Measurements from ENCODE around the gene CLMP. TPM values are rescaled to one million over a fixed set of nuclear protein-coding genes. Genes with fewer than 3 reads are reported as not detected.

CLMP gene
- total and polyA plus RNA-seq, 2 donors (not counting 3 experiments of a cell fraction or from before 2014, with no cell fraction given), result 0.03 to 0.18 TPM

GRCh38 chr11:123231777-123232176 lies 36.7 kb upstream of the CLMP start:
- Histone ChIP-seq H3K9me1 (replicated peaks; ENCODE audit: control insufficient read depth, extremely low read depth, insufficient read depth, low read length) (no peaks in the 10 kb centered on the region), H3K4me2 (ENCODE audit: insufficient read depth, low read length) (no peak overlapping the region), H3K9ac (replicated peaks; ENCODE audit: extremely low read depth, insufficient read depth, low read length) (no peak overlapping the region), H3K9me3 (replicated peaks; ENCODE audit: control insufficient read depth, insufficient read depth, low read length) (no peaks in the 10 kb centered on the region), H4K20me1 (replicated peaks; ENCODE audit: control insufficient read depth, extremely low read depth, insufficient read depth, low read length) (no peaks in the 10 kb centered on the region), H3K4me1 (ENCODE audit: control insufficient read depth, extremely low read depth, insufficient read depth, low read length) (no peaks in the 10 kb centered on the region), H3K27ac (ENCODE audit: insufficient read depth, low read depth, low read length) (no peak overlapping the region), H3K4me3 (replicated peaks in 1 of 3; ENCODE audit: insufficient read depth in 1 of 3, low read depth in 1 of 3, low read length in 3 of 3) (no peak overlapping the region), H3K36me3 (ENCODE audit: control insufficient read depth in 2 of 2, extremely low read depth in 1 of 2, insufficient read depth in 2 of 2, low read length in 2 of 2) (no peaks in the 10 kb centered on the region), H3K79me2 (ENCODE audit: control insufficient read depth, insufficient read depth, low read length) (no peaks in the 10 kb centered on the region), H3K27me3 (ENCODE audit: control insufficient read depth in 2 of 2, insufficient read depth in 2 of 2, low read length in 2 of 2) (peaks cover 0 to 2% of the 10 kb centered on the region in 2 experiments), H2AFZ (ENCODE audit: low read depth, low read length) (no peak overlapping the region)
- FAIRE-seq, result no peak
- no TSS peak for BruUV-seq (replicated peaks)
- dilution Hi-C loops (cut with MboI; ENCODE audit: extremely low pct_ligation_motif_present, low sequenced_read_pairs) (no loop called here), intact Hi-C loops (cut with micrococcal nuclease) (no loop called here)
- ChIA-PET POLR2A (no interaction called here), CTCF (interaction anchor here (1.3 to 2.2 kb wide), 3 partner anchors 14 to 30 kb away, joined by 3 to 8 read pairs (median 4); no protein-coding TSS in a partner anchor)
- no peak for DNase-seq (ENCODE audit: low read depth, low spot score)
- TF ChIP-seq POLR2AphosphoS5 (IDR thresholded peaks at IDR 0.05; ENCODE audit: insufficient read depth, low read depth, low read length) (no peak), EZH2 (IDR thresholded peaks at IDR 0.05; ENCODE audit: borderline replicate concordance, low read depth, low read length, severe bottlenecking) (no peak), GATA2 (IDR thresholded peaks at IDR 0.05; ENCODE audit: insufficient read depth, insufficient read length, low read depth, low read length) (no peak)

GRCh38 chr11:123231256-123231655 lies 36.2 kb upstream of the CLMP start:
- dilution Hi-C loops (cut with MboI; ENCODE audit: extremely low pct_ligation_motif_present, low sequenced_read_pairs), result no loop called here
- Histone ChIP-seq H3K4me2 (ENCODE audit: insufficient read depth, low read length) (no peak overlapping the region), H2AFZ (ENCODE audit: low read depth, low read length) (no peak overlapping the region), H3K4me1 (ENCODE audit: control insufficient read depth, extremely low read depth, insufficient read depth, low read length) (no peaks in the 10 kb centered on the region), H3K36me3 (ENCODE audit: control insufficient read depth in 2 of 2, extremely low read depth in 1 of 2, insufficient read depth in 2 of 2, low read length in 2 of 2) (no peaks in the 10 kb centered on the region), H3K79me2 (ENCODE audit: control insufficient read depth, insufficient read depth, low read length) (no peaks in the 10 kb centered on the region), H3K9me1 (replicated peaks; ENCODE audit: control insufficient read depth, extremely low read depth, insufficient read depth, low read length) (no peaks in the 10 kb centered on the region), H3K9ac (replicated peaks; ENCODE audit: extremely low read depth, insufficient read depth, low read length) (no peak overlapping the region), H3K27me3 (ENCODE audit: control insufficient read depth in 2 of 2, insufficient read depth in 2 of 2, low read length in 2 of 2) (peaks cover 0 to 2% of the 10 kb centered on the region in 2 experiments), H3K4me3 (replicated peaks in 1 of 3; ENCODE audit: insufficient read depth in 1 of 3, low read depth in 1 of 3, low read length in 3 of 3) (no peak overlapping the region), H4K20me1 (replicated peaks; ENCODE audit: control insufficient read depth, extremely low read depth, insufficient read depth, low read length) (no peaks in the 10 kb centered on the region), H3K9me3 (replicated peaks; ENCODE audit: control insufficient read depth, insufficient read depth, low read length) (no peaks in the 10 kb centered on the region), H3K27ac (ENCODE audit: insufficient read depth, low read depth, low read length) (no peak overlapping the region)
- intact Hi-C loops (cut with micrococcal nuclease), result no loop called here
- POLR2A ChIA-PET, result no interaction called here
- TF ChIP-seq POLR2A (IDR thresholded peaks at IDR 0.05; ENCODE audit: low read depth, low read length) (no peak), MYC (IDR thresholded peaks at IDR 0.05; ENCODE audit: low read depth, low read length) (no peak), POLR2AphosphoS5 (IDR thresholded peaks at IDR 0.05; ENCODE audit: insufficient read depth, low read depth, low read length) (no peak), MAX (IDR thresholded peaks at IDR 0.05; ENCODE audit: insufficient read depth, insufficient read length) (no peak), GATA2 (IDR thresholded peaks at IDR 0.05; ENCODE audit: insufficient read depth, insufficient read length, low read depth, low read length) (no peak), JUN (IDR thresholded peaks at IDR 0.05; ENCODE audit: borderline replicate concordance, insufficient read depth, insufficient read length, low read depth) (no peak), EZH2 (IDR thresholded peaks at IDR 0.05; ENCODE audit: borderline replicate concordance, low read depth, low read length, severe bottlenecking) (no peak), CTCF (IDR thresholded peaks at IDR 0.05; ENCODE audit: extremely low read depth in 1 of 2, insufficient read depth in 1 of 2, low read depth in 1 of 2, low read length in 2 of 2) (no peak), FOS (IDR thresholded peaks at IDR 0.05; ENCODE audit: borderline replicate concordance, insufficient read depth, low read length) (no peak)
- no peak for FAIRE-seq
- DNase-seq (ENCODE audit: low read depth, low spot score), result no peak
- CTCF ChIA-PET, result interaction anchor here (1.4 to 1.8 kb wide), 2 partner anchors 15 to 30 kb away, joined by 4 read pairs; no protein-coding TSS in a partner anchor
- BruUV-seq (replicated peaks), result no TSS peak
